Common myeloid progenitor, CD34-positive (primary cell): ENCODE data around the gene ALDH2.
"Not testable (repeated sequence)": the region's sequence is repeated elsewhere in the genome, so short reads cannot be mapped to it uniquely, and the experiment has no call there.

Experiments used
- CTCF ChIA-PET: fragments of 350-600 bp; sonication (Branson Sonifier 250); formaldehyde crosslinking; loops from one replicate; lab custom pipeline; 2021; ENCODE audit warnings: antibody characterized with exemption; lab: Charles Lee
- POLR2A ChIA-PET: fragments of 350-600 bp; sonication (Branson Sonifier 250); formaldehyde crosslinking; loops from one replicate; lab custom pipeline; 2021; ENCODE audit warnings: antibody characterized with exemption; lab: Charles Lee
- DNase-seq, 3 donors: peaks; one replicate each; pipeline versions ENCODE4 v3.0.0 to v3.0.0-alpha.2; 2013
- H3K27ac ChIP-seq, 2 experiments: 1 replicate in 1 of 2; 2 replicates in 1 of 2; pipeline ENCODE4 v1.7.0; 2013; ENCODE audit warnings: inconsistent platforms in 2 of 2, low read length in 2 of 2, mild to moderate bottlenecking in 2 of 2, low read depth in 1 of 2, moderate library complexity in 1 of 2; ENCODE audit not compliant: severe bottlenecking in 2 of 2, insufficient read depth in 1 of 2, poor library complexity in 1 of 2
- H3K27me3 ChIP-seq, 5 experiments: replicated peaks in 2 of 5; 1 replicate in 3 of 5; 2 replicates in 2 of 5; pipeline versions ENCODE4 v1.6.1 to v1.7.0; 2013; ENCODE audit warnings: low read length in 4 of 5, mild to moderate bottlenecking in 2 of 5, moderate library complexity in 2 of 5, inconsistent platforms in 1 of 5; ENCODE audit not compliant: insufficient read depth in 5 of 5, control insufficient read depth in 4 of 5
- H3K36me3 ChIP-seq, 4 experiments: 1 replicate in 2 of 4; 2 replicates in 2 of 4; pipeline versions ENCODE4 v1.6.1 to v1.7.0; 2013; ENCODE audit warnings: low read length in 3 of 4, control low read depth in 1 of 4, mild to moderate bottlenecking in 1 of 4; ENCODE audit not compliant: control insufficient read depth in 4 of 4, insufficient read depth in 4 of 4
- H3K4me1 ChIP-seq, 4 experiments: 1 replicate in 3 of 4; 2 replicates in 1 of 4; pipeline versions ENCODE4 v1.6.1 to v1.7.1; 2013; ENCODE audit warnings: low read length in 3 of 4, mild to moderate bottlenecking in 3 of 4, control low read depth in 1 of 4, inconsistent platforms in 1 of 4, moderate library complexity in 1 of 4; ENCODE audit not compliant: control insufficient read depth in 4 of 4, insufficient read depth in 4 of 4; ENCODE audit errors: control extremely low read depth in 1 of 4
- H3K4me3 ChIP-seq, 7 experiments: 1 replicate in 4 of 7; 2 replicates in 3 of 7; pipeline versions ENCODE4 v1.5.1 to v1.7.0; 2013; ENCODE audit warnings: mild to moderate bottlenecking in 7 of 7, low read length in 6 of 7, moderate library complexity in 6 of 7, inconsistent platforms in 2 of 7, low read depth in 2 of 7, control low read depth in 1 of 7; ENCODE audit not compliant: insufficient read depth in 4 of 7, control insufficient read depth in 1 of 7; ENCODE audit errors: extremely low read depth in 1 of 7
- H3K9me3 ChIP-seq, 5 experiments: 1 replicate in 4 of 5; 2 replicates in 1 of 5; pipeline versions ENCODE4 v1.6.1 to v1.7.1; 2013; ENCODE audit warnings: low read length in 4 of 5, mild to moderate bottlenecking in 2 of 5, inconsistent platforms in 1 of 5, low read depth in 1 of 5, moderate library complexity in 1 of 5; ENCODE audit not compliant: control insufficient read depth in 4 of 5, insufficient read depth in 2 of 5; ENCODE audit errors: control extremely low read depth in 1 of 5
- WGBS: methylation state at CpG from one replicate; pipeline ENCODE4 v1.1.5; 2013; ENCODE audit not compliant: insufficient coverage; 5-methylcytosine and 5-hydroxymethylcytosine counted together

ALDH2 gene

DNA sequence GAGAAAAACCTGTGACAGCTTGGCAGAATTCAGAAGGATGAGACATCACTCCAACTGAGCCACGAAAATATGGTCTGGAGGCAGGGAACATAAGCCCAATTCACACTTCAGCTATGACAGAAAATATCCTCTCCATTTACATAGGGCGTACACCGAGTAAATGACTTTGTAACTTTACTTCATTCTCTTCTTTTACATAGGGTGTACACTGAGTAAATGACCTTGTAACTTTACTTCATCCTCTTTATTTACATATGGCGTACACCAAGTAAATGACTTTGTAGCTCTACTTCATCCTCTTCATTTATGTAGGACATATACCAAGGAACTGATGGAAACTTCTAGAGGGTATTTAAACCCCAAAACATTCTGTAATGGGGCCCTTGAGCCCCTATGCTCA lies 61.2 kb downstream of the ALDH2 start:
- WGBS: 100% methylated on average over 1 of the region's 4 CpGs
- Histone ChIP-seq H3K27me3 (no peaks in the 10 kb centered on the region), H3K4me1 (no peaks in the 10 kb centered on the region), H3K36me3 (no peaks in the 10 kb centered on the region), H3K27ac (no peak overlapping the region), H3K9me3 (peaks cover 0 to 3% (median 0%) of the 10 kb centered on the region in 5 experiments), H3K4me3 (no peak overlapping the region)
- DNase-seq: no peak
- ChIA-PET CTCF (interaction anchor here (4.0 kb wide), 1 partner anchor 11 kb away, joined by 19 read pairs; no protein-coding TSS in a partner anchor), POLR2A (no interaction called here)

DNA sequence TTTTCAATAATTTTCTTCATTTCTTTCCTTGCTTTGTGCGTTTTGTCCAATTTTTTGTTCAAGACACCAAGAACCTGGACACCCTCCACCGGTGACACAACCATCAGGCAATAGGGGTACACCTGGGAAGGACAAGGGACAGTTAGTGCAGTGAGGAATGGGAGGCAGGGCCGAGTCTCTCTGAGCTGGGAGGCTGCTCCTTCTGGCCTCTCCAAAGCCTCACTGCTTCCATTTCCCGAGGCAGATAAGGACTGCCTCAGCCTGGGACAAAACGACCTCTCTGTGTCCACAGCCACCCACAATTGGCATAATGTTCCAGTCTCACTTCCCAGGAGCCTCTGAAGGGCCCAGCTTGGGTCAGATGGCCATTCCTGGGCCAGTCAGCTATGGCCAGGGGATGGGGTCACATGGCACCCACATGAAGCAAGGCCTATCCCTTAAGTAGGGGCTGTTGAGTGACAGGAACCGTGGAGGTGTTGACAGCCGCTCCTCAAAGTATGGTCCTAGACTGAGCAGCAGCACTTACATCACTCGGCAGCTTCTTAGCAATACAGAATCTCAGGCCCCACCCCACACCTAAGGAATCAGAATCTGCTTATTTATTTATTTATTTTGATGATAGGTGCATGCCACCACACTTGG lies 61.7 kb downstream of the ALDH2 start:
- no peak for DNase-seq
- ChIA-PET POLR2A (no interaction called here), CTCF (interaction anchor here (4.0 kb wide), 1 partner anchor 12 kb away, joined by 19 read pairs; no protein-coding TSS in a partner anchor)
- WGBS: 88% methylated on average over 3 of the region's 8 CpGs
- Histone ChIP-seq H3K27ac (no peak overlapping the region), H3K4me1 (no peaks in the 10 kb centered on the region), H3K4me3 (no peak overlapping the region), H3K9me3 (peaks cover 0 to 3% (median 0%) of the 10 kb centered on the region in 5 experiments), H3K36me3 (no peaks in the 10 kb centered on the region), H3K27me3 (no peaks in the 10 kb centered on the region)

DNA sequence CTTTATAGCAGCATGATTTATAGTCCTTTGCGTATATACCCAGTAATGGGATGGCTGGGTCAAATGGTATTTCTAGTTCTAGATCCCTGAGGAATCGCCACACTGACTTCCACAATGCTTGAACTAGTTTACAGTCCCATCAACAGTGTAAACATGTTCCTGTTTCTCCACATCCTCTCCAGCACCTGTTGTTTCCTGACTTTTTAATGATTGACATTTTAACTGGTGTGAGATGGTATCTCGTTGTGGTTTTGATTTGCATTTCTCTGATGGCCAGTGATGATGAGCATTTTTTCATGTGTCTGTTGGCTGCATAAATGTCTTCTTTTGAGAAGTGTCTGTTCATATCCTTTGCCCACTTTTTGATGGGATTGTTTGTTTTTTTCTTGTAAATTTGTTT lies 62.9 kb downstream of the ALDH2 start:
- H3K4me1 ChIP-seq, H3K36me3 ChIP-seq, H3K27me3 ChIP-seq, H3K27ac ChIP-seq, H3K9me3 ChIP-seq, H3K4me3 ChIP-seq, DNase-seq, CTCF ChIA-PET, POLR2A ChIA-PET: not testable (repeated sequence)
- WGBS: no CpG with 5 or more reads among the region's 3 CpGs

DNA sequence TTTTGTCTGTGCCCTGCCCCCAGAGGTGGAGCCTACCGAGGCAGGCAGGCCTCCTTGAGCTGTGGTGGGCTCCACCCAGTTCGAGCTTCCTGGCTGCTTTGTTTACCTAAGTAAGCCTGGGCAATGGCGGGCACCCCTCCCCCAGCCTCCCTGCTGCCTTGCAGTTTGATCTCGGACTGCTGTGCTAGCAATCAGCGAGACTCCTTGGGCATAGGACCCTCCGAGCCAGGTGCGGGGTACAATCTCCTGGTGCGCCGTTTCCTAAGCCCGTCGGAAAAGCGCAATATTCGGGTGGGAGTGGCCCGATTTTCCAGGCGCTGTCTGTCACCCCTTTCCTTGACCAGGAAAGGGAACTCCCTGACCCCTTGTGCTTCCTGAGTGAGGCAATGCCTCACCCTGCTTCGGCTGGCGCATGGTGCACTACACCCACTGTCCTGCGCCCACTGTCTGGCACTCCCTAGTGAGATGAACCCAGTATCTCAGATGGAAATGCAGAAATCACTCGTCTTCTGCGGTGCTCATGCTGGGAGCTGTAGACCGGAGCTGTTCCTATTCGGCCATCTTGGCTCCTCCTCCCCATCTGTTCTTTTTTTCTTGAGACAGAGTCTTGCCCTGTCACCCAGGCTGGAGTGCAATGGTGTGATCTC lies 68.1 kb downstream of the ALDH2 start:
- CTCF ChIA-PET, H3K4me3 ChIP-seq, POLR2A ChIA-PET, H3K9me3 ChIP-seq, DNase-seq, H3K27me3 ChIP-seq, H3K27ac ChIP-seq, H3K36me3 ChIP-seq, H3K4me1 ChIP-seq: not testable (repeated sequence)
- WGBS: 88% methylated on average over 19 of the region's 22 CpGs

- H3K27ac ChIP-seq, CTCF ChIA-PET, H3K27me3 ChIP-seq, DNase-seq, H3K4me3 ChIP-seq, POLR2A ChIA-PET, H3K9me3 ChIP-seq: not testable (repeated sequence)
- 97% methylated on average over 22 of the region's 28 CpGs for WGBS
- Histone ChIP-seq H3K4me1 (peaks cover 3 to 13% (median 7%) of the 10 kb centered on the region in 4 experiments), H3K36me3 (peaks cover 0 to 10% (median 7%) of the 10 kb centered on the region in 4 experiments)
Observed at GRCh38 chr12:111835531-111836181, 68.9 kb downstream of the ALDH2 start.

- CTCF ChIA-PET: interaction anchor here (0.9 kb wide), 1 partner anchor 12 kb away, joined by 3 read pairs; no protein-coding TSS in a partner anchor
- Histone ChIP-seq H3K36me3 (peaks cover 0 to 10% (median 7%) of the 10 kb centered on the region in 4 experiments), H3K4me1 (peaks cover 7 to 30% (median 19%) of the 10 kb centered on the region in 4 experiments), H3K9me3 (no peaks in the 10 kb centered on the region), H3K4me3 (no peak overlapping the region), H3K27me3 (no peaks in the 10 kb centered on the region), H3K27ac (no peak overlapping the region)
- peak in 2 of 3 donors; percentile 21 to 59 for DNase-seq
- POLR2A ChIA-PET: interaction anchor here (0.7 kb wide), 1 partner anchor 1067 kb away, joined by 9 read pairs; no protein-coding TSS in a partner anchor
- 100% methylated on average over 2 of the region's 3 CpGs for WGBS
Observed at GRCh38 chr12:111838353-111838752, 71.6 kb downstream of the ALDH2 start.
